Measurements from ENCODE around the gene ZMAT5. TPM values are rescaled to one million over a fixed set of nuclear protein-coding genes. Genes with fewer than 3 reads are reported as not detected.

The ZMAT5 gene
- total and polyA plus RNA-seq, 10 donors = 15.1 to 27.0 (median 19.9) TPM

DNA sequence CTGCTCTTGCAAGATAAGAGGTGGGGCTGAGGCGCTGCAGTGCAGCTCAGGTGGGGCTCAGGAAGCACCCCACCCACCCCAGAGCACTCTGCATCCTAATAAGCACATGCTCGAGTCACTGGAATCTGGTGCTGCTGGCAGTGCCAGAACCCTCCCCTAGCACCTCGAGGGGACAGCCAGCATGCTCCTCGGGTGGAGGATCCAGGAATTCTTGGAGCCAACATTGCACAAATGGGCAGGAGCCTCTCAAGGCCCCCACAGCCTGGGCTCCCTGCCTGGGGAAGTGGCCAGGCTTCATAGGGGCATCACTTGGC is 74.5 kb downstream of the ZMAT5 start:
- no peak overlapping the region for H3K27ac ChIP-seq
- no peak for DNase-seq
- 71 to 82% (median 79%) methylated on average over 4 of the region's 4 CpGs for WGBS, 5 donors
- no peaks in the 10 kb centered on the region for H3K27me3 ChIP-seq (replicated peaks in 1 of 7)
- peaks cover 0 to 100% (median 44%) of the 10 kb centered on the region in 6 donors for H3K36me3 ChIP-seq
- intact Hi-C loops (cut with DNase I; ENCODE audit: low total_unique reads) = no loop called here
- H3K9me3 ChIP-seq = no peaks in the 10 kb centered on the region
- TF ChIP-seq POLR2AphosphoS5 (IDR thresholded peaks at IDR 0.05) = no peak
- no peak for TF ChIP-seq POLR2A (IDR thresholded peaks at IDR 0.05)
- TF ChIP-seq, protein P1, sequence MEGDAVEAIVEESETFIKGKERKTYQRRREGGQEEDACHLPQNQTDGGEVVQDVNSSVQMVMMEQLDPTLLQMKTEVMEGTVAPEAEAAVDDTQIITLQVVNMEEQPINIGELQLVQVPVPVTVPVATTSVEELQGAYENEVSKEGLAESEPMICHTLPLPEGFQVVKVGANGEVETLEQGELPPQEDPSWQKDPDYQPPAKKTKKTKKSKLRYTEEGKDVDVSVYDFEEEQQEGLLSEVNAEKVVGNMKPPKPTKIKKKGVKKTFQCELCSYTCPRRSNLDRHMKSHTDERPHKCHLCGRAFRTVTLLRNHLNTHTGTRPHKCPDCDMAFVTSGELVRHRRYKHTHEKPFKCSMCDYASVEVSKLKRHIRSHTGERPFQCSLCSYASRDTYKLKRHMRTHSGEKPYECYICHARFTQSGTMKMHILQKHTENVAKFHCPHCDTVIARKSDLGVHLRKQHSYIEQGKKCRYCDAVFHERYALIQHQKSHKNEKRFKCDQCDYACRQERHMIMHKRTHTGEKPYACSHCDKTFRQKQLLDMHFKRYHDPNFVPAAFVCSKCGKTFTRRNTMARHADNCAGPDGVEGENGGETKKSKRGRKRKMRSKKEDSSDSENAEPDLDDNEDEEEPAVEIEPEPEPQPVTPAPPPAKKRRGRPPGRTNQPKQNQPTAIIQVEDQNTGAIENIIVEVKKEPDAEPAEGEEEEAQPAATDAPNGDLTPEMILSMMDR (IDR thresholded peaks at IDR 0.05 in 8 of 11, conservative IDR thresholded peaks at IDR 0.05 in 3 of 11) = no peak
- peaks cover 0 to 14% (median 9%) of the 10 kb centered on the region in 6 donors for H3K4me1 ChIP-seq
- H3K4me3 ChIP-seq = no peak overlapping the region

- H3K4me3 ChIP-seq = no peak overlapping the region
- no peak overlapping the region for H3K27ac ChIP-seq
- no peaks in the 10 kb centered on the region for H3K27me3 ChIP-seq (replicated peaks in 1 of 7)
- intact Hi-C loops (cut with DNase I; ENCODE audit: low total_unique reads) = no loop called here
- TF ChIP-seq POLR2AphosphoS5 (IDR thresholded peaks at IDR 0.05) = no peak
- no peak for TF ChIP-seq POLR2A (IDR thresholded peaks at IDR 0.05)
- TF ChIP-seq, protein P1 (IDR thresholded peaks at IDR 0.05 in 8 of 11, conservative IDR thresholded peaks at IDR 0.05 in 3 of 11) = no peak
- no peak for DNase-seq
- WGBS, 5 donors = 86 to 98% (median 93%) methylated on average over 12 to 13 of the region's 13 CpGs
- H3K9me3 ChIP-seq = no peaks in the 10 kb centered on the region
- H3K4me1 ChIP-seq = peaks cover 0 to 14% (median 9%) of the 10 kb centered on the region in 6 donors
- peaks cover 0 to 100% (median 42%) of the 10 kb centered on the region in 6 donors for H3K36me3 ChIP-seq
These were observed 75.0 kb downstream of the ZMAT5 start for GRCh38 chr22:29691636-29692326.

DNA sequence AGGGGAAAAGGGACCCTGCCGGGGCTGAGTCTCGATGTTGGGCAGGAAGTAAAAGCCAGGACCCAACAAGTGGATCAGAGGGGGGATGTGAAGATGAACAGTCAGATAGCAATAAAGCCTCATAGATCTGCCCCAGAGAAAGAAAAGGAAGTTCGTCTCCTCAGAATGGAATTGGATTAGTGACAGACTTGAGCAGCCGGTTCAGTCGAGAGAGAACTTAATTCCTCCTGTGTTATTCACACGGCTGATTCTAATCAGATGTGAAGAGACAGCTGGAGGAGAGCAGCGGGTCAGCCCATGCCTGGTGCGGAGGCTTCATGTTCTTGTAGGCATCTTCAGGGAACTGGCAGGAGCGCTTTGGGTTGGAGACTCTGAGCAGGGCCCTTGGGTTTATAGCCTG is 76.3 kb downstream of the ZMAT5 start:
- 63 to 82% (median 81%) methylated on average over 7 to 9 of the region's 9 CpGs for WGBS, 5 donors
- Histone ChIP-seq H3K27me3 (replicated peaks in 1 of 7) (no peaks in the 10 kb centered on the region), H3K36me3 (peaks cover 0 to 100% (median 36%) of the 10 kb centered on the region in 6 donors), H3K9me3 (no peaks in the 10 kb centered on the region), H3K4me3 (no peak overlapping the region), H3K27ac (no peak overlapping the region), H3K4me1 (peaks cover 0 to 14% (median 9%) of the 10 kb centered on the region in 6 donors)
- DNase-seq = no peak
- no peak for TF ChIP-seq POLR2AphosphoS5 (IDR thresholded peaks at IDR 0.05)
- TF ChIP-seq POLR2A (IDR thresholded peaks at IDR 0.05) = no peak
- TF ChIP-seq, protein P1 (IDR thresholded peaks at IDR 0.05 in 8 of 11, conservative IDR thresholded peaks at IDR 0.05 in 3 of 11) = no peak
- intact Hi-C loops (cut with DNase I; ENCODE audit: low total_unique reads) = no loop called here

DNA sequence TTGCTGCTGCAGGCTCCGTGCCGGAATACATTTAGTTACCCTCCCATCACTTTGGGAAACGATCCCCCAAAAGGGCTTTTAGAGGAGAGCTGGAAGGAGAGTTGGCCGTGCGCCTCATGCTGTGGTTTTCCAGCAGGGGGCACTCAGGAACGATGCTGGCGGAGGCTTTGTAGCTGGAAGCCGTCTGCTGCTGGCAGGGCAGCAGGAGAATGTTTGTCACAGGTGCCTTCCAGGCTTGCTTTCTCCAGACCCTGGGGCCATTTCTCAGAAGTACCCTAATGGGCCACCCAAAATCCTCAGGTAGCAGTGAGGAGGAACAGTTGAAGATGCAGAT is 77.0 kb downstream of the ZMAT5 start:
- peak; percentile 86 for DNase-seq
- intact Hi-C loops (cut with DNase I; ENCODE audit: low total_unique reads) = no loop called here
- no peaks in the 10 kb centered on the region for H3K9me3 ChIP-seq

More for the DNA sequence above, 77.0 kb downstream of the ZMAT5 start:
- Histone ChIP-seq H3K36me3 (peaks cover 0 to 100% (median 32%) of the 10 kb centered on the region in 6 donors), H3K27ac (no peak overlapping the region), H3K4me1 (peaks cover 0 to 14% (median 9%) of the 10 kb centered on the region in 6 donors), H3K27me3 (replicated peaks in 1 of 7) (no peaks in the 10 kb centered on the region), H3K4me3 (no peak overlapping the region)
- TF ChIP-seq, protein P1 (IDR thresholded peaks at IDR 0.05 in 8 of 11, conservative IDR thresholded peaks at IDR 0.05 in 3 of 11) = peak; percentile 30 to 79 (median 62)
- TF ChIP-seq POLR2A (IDR thresholded peaks at IDR 0.05) (no peak), POLR2AphosphoS5 (IDR thresholded peaks at IDR 0.05) (peak in 2 of 3 donors; percentile 24 to 26)
- WGBS, 5 donors = 39 to 52% (median 46%) methylated on average over 6 to 8 of the region's 8 CpGs
